OCI-LY1 (cell line): ENCODE measurements around the gene LDAF1.

Source experiments
- H2AFZ ChIP-seq: fragments of 200-600 bp; sonication (generic), shearing (Covaris generic); 2 replicates; pipeline ENCODE4 v1.6.0; 2014; ENCODE audit warnings: antibody characterized with exemption, mild to moderate bottlenecking, low read length
- H3F3A ChIP-seq: fragments of 200-600 bp; sonication (generic), shearing (Covaris generic); 2 replicates; pipeline ENCODE4 v1.6.0; 2014; ENCODE audit warnings: mild to moderate bottlenecking, antibody characterized with exemption, low read length, moderate library complexity; ENCODE audit not compliant: insufficient read depth
- H3K27ac ChIP-seq: fragments of 200-600 bp; sonication (generic); 2 replicates; pipeline ENCODE4 v1.5.1; 2014; ENCODE audit warnings: low read length, mixed run types, mild to moderate bottlenecking, low read depth; ENCODE audit not compliant: poor library complexity, severe bottlenecking
- H3K27me3 ChIP-seq: fragments of 200-600 bp; sonication (generic); 2 replicates; pipeline ENCODE4 v1.6.0; 2014; ENCODE audit warnings: antibody characterized with exemption, mild to moderate bottlenecking, low read length, moderate library complexity; ENCODE audit not compliant: insufficient read depth
- H3K36me3 ChIP-seq: fragments of 200-600 bp; sonication (generic); 2 replicates; pipeline ENCODE4 v1.6.1; 2014; ENCODE audit warnings: mild to moderate bottlenecking, antibody characterized with exemption, low read length, moderate library complexity, mixed read lengths; ENCODE audit not compliant: insufficient read depth
- H3K4me1 ChIP-seq: fragments of 200-600 bp; sonication (generic); 2 replicates; pipeline ENCODE4 v1.5.1; 2014; ENCODE audit warnings: mild to moderate bottlenecking, low read length, moderate library complexity; ENCODE audit not compliant: insufficient read depth, severe bottlenecking
- H3K4me2 ChIP-seq: fragments of 200-600 bp; sonication (generic), shearing (Covaris generic); 2 replicates; pipeline ENCODE4 v1.6.1; 2014; ENCODE audit warnings: low read length
- H3K4me3 ChIP-seq: fragments of 200-600 bp; sonication (generic); 2 replicates; pipeline ENCODE4 v1.5.1; 2014; ENCODE audit warnings: low read length, low read depth, mild to moderate bottlenecking, mixed read lengths; ENCODE audit not compliant: poor library complexity, severe bottlenecking
- H3K79me2 ChIP-seq: fragments of 200-600 bp; shearing (Covaris generic); 2 replicates; pipeline ENCODE4 v1.6.1; 2016; ENCODE audit warnings: mixed run types, low read length, mixed read lengths; ENCODE audit not compliant: insufficient read depth
- H3K9ac ChIP-seq: fragments of 200-600 bp; sonication (generic), shearing (Covaris generic); 2 replicates; pipeline ENCODE4 v1.6.1; 2014; ENCODE audit warnings: mild to moderate bottlenecking, low read length, mixed read lengths
- H3K9me2 ChIP-seq: fragments of 200-600 bp; sonication (generic), shearing (Covaris generic); 2 replicates; pipeline ENCODE4 v1.6.1; 2014; ENCODE audit warnings: low read depth, mild to moderate bottlenecking, low read length, mixed read lengths
- H3K9me3 ChIP-seq: fragments of 200-600 bp; shearing (Covaris generic); 2 replicates; pipeline ENCODE4 v1.6.1; 2014; ENCODE audit warnings: low read length, mixed read lengths
- H4K20me1 ChIP-seq: fragments of 200-600 bp; sonication (generic), shearing (Covaris generic); 2 replicates; pipeline ENCODE4 v1.6.0; 2016; ENCODE audit warnings: mild to moderate bottlenecking, low read length; ENCODE audit not compliant: insufficient read depth
- EZH2 ChIP-seq: fragments of 200-600 bp; sonication (generic), shearing (Covaris generic); IDR thresholded peaks from 2 replicates; pipeline ENCODE4 v1.8.0; 2017; ENCODE audit warnings: borderline replicate concordance, mixed run types, mild to moderate bottlenecking, antibody characterized with exemption, low read length, moderate library complexity, mixed read lengths
- TF ChIP-seq, protein P1 (sequence below): fragments of 200-600 bp; sonication (generic), shearing (Covaris generic); IDR thresholded peaks from 2 replicates; pipeline ENCODE4 v1.5.1; 2017; ENCODE audit warnings: mild to moderate bottlenecking, antibody characterized with exemption, low read length, moderate library complexity, mixed read lengths

Gene LDAF1

DNA sequence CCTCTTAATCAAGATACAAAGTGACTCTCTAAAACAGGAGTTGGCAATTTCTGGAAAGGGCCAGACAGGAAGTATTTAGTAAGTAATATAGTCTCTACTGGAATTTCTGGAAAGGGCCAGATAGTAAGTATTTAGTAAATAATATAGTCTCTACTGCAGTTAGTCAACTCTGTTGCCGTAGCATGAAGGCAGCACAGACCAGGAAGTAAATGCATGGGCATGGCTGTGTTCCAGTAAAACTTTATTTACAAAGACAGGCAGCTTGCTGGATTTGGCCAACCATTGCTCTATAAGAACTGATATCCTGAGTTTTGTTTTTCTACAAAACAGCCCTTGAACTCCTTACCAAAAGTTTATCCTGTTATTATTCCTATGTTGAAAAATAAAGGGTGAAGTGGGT is 16.9 kb downstream of the LDAF1 start:
- Histone ChIP-seq H3K79me2 (no peaks in the 10 kb centered on the region), H3K4me2 (no peak overlapping the region), H3F3A (no peaks in the 10 kb centered on the region), H3K27ac (no peak overlapping the region), H3K27me3 (no peaks in the 10 kb centered on the region), H3K9ac (no peak overlapping the region), H4K20me1 (no peaks in the 10 kb centered on the region), H2AFZ (no peak overlapping the region), H3K4me3 (no peak overlapping the region), H3K9me2 (no peaks in the 10 kb centered on the region), H3K4me1 (no peaks in the 10 kb centered on the region), H3K36me3 (peaks cover 70% of the 10 kb centered on the region), H3K9me3 (0 out of 2 replicates have a peak, but pooled peaks cover 10% of the 10 kb centered on the region)
- no peak for TF ChIP-seq EZH2
- TF ChIP-seq, protein P1, sequence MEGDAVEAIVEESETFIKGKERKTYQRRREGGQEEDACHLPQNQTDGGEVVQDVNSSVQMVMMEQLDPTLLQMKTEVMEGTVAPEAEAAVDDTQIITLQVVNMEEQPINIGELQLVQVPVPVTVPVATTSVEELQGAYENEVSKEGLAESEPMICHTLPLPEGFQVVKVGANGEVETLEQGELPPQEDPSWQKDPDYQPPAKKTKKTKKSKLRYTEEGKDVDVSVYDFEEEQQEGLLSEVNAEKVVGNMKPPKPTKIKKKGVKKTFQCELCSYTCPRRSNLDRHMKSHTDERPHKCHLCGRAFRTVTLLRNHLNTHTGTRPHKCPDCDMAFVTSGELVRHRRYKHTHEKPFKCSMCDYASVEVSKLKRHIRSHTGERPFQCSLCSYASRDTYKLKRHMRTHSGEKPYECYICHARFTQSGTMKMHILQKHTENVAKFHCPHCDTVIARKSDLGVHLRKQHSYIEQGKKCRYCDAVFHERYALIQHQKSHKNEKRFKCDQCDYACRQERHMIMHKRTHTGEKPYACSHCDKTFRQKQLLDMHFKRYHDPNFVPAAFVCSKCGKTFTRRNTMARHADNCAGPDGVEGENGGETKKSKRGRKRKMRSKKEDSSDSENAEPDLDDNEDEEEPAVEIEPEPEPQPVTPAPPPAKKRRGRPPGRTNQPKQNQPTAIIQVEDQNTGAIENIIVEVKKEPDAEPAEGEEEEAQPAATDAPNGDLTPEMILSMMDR = no peak

DNA sequence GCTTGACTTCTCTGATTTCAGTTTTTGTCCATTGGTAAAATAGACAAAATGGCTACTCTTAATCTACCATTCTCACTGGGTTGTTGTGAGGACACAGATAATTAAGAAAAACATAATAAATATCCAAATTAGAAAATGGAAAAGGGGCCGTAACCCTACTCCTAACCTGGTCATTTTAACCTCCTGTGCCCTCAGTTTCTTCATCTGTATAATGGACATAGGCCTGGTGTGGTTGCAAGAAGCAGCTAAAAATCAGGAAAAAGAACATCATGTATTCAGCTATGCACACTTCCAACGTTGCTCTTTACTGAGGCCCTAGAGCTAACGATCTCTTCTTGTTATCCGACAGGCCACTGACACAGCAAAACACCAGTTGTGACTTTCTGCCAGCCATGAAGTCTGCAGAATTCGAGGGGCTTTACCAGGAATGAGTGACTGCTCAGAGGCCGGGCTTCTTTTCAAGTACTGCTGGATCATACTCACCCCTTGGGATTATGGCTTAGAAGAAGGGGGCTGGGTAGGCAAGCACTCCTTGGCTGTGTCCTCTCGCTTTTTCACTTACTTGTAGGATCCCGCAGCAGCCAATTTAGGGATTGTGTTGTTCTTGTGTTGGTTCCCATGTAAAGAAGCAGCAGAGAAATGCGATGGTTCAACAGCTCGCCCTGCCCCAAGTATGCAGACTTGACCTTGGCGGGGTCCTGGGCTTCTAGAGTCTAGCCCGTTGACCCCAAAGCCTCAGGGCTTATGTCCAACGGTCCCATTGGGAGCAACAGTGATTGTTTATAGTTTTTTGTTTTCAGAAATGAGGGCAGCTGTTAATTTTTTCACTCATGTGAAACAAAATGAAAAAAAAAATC is 20.9 kb downstream of the LDAF1 start:
- no peak overlapping the region for H3K27ac ChIP-seq
- H4K20me1 ChIP-seq = no peaks in the 10 kb centered on the region
- no peak overlapping the region for H3K4me3 ChIP-seq
- no peak overlapping the region for H2AFZ ChIP-seq
- H3K9ac ChIP-seq = no peak overlapping the region
- H3K36me3 ChIP-seq = peaks cover 72% of the 10 kb centered on the region
- H3K79me2 ChIP-seq = no peaks in the 10 kb centered on the region
- no peaks in the 10 kb centered on the region for H3K27me3 ChIP-seq
- H3K9me3 ChIP-seq = peaks cover 16% of the 10 kb centered on the region; the same call in 1 of the 2 replicates
- no peaks in the 10 kb centered on the region for H3F3A ChIP-seq
- H3K9me2 ChIP-seq = no peaks in the 10 kb centered on the region
- no peaks in the 10 kb centered on the region for H3K4me1 ChIP-seq
- H3K4me2 ChIP-seq = no peak overlapping the region
- TF ChIP-seq, protein P1 = no peak
- no peak for TF ChIP-seq EZH2

DNA sequence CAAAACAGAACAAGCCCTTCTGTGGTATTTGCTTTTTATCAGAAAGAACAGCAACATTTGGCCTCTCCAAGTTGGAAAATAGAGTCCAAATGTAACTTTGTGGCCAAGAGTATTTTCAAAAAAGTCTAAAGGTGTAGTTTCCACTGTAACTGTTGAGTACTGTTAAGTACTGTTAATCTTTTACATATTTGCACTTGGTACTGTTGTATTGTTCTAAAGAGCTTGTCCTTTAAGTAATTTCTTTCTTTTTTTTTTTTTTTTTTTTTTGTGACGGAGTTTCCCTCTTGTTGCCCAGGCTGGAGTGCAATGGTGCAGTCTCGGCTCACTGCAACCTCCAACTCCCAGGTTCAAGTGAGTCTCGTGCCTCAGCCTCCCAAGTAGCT is 21.5 kb downstream of the LDAF1 start:
- Histone ChIP-seq H3K9me2 (no peaks in the 10 kb centered on the region), H3K9ac (no peak overlapping the region), H3K4me3 (no peak overlapping the region), H3F3A (no peaks in the 10 kb centered on the region), H3K4me1 (no peaks in the 10 kb centered on the region), H3K9me3 (peaks cover 16% of the 10 kb centered on the region; the same call in 1 of the 2 replicates), H3K79me2 (no peaks in the 10 kb centered on the region), H3K36me3 (peaks cover 65% of the 10 kb centered on the region), H3K27me3 (no peaks in the 10 kb centered on the region), H3K27ac (no peak overlapping the region), H2AFZ (no peak overlapping the region), H3K4me2 (no peak overlapping the region), H4K20me1 (no peaks in the 10 kb centered on the region)
- TF ChIP-seq EZH2 = no peak
- TF ChIP-seq, protein P1 = no peak
